Endodermal cell (in vitro differentiated cells): ENCODE data around the gene SYT13. TPM values are rescaled to one million over a fixed set of nuclear protein-coding genes. Genes with fewer than 3 reads are reported as not detected.

ENCODE experiments used
- DNase-seq: peaks from one replicate; pipeline ENCODE4 v3.0.0-alpha.2; 2017
- H3K27ac ChIP-seq: 2 replicates; pipeline ENCODE4 v1.5.1; 2013; ENCODE audit warnings: mild to moderate bottlenecking, low read depth, low read length, moderate library complexity
- H3K27me3 ChIP-seq: 2 replicates; pipeline ENCODE4 v1.6.1; 2013; ENCODE audit warnings: mild to moderate bottlenecking, low read length, moderate library complexity; ENCODE audit not compliant: insufficient read depth, control insufficient read depth, poor library complexity, severe bottlenecking
- H3K36me3 ChIP-seq: 2 replicates; pipeline ENCODE4 v1.7.0; 2013; ENCODE audit warnings: mild to moderate bottlenecking, low read length, moderate library complexity; ENCODE audit not compliant: control insufficient read depth, insufficient read depth
- H3K4me1 ChIP-seq: one replicate; pipeline ENCODE4 v1.7.0; 2013; ENCODE audit warnings: low read length; ENCODE audit not compliant: control insufficient read depth, insufficient read depth
- H3K4me3 ChIP-seq: 2 replicates; pipeline ENCODE4 v1.5.1; 2013; ENCODE audit warnings: mild to moderate bottlenecking, low read length, moderate library complexity
- H3K9ac ChIP-seq: 2 replicates; pipeline ENCODE4 v1.6.1; 2013; ENCODE audit warnings: mild to moderate bottlenecking, low read length, moderate library complexity; ENCODE audit not compliant: poor library complexity, severe bottlenecking; ENCODE audit errors: extremely low read depth
- H3K9me3 ChIP-seq: 2 replicates; pipeline ENCODE4 v1.6.1; 2013; ENCODE audit warnings: mild to moderate bottlenecking, low read length, moderate library complexity; ENCODE audit not compliant: control insufficient read depth
- H3K27ac Mint-ChIP-seq: 2 replicates; pipeline ENCODE4 v1.8.0; 2020; ENCODE audit warnings: mixed read lengths
- H3K27me3 Mint-ChIP-seq: 2 replicates; pipeline ENCODE4 v1.8.0; 2021; ENCODE audit warnings: mild to moderate bottlenecking, mixed read lengths; ENCODE audit not compliant: insufficient read depth
- H3K36me3 Mint-ChIP-seq: 2 replicates; pipeline ENCODE4 v1.8.0; 2020; ENCODE audit warnings: low read depth, mixed read lengths
- H3K4me1 Mint-ChIP-seq: 2 replicates; pipeline ENCODE4 v1.8.0; 2020; ENCODE audit warnings: mixed read lengths
- H3K4me3 Mint-ChIP-seq: 2 replicates; pipeline ENCODE4 v1.8.0; 2020; ENCODE audit warnings: mild to moderate bottlenecking, moderate library complexity, mixed read lengths
- H3K9me3 Mint-ChIP-seq: 2 replicates; pipeline ENCODE4 v1.8.0; 2020; ENCODE audit warnings: mild to moderate bottlenecking, mixed read lengths
- CTCF ChIP-seq: fragments of 200-600 bp; sonication (generic); conservative IDR thresholded peaks from 2 replicates; pipeline ENCODE4 v1.5.0; 2021; ENCODE audit warnings: antibody characterized with exemption, mild to moderate bottlenecking
- WGBS, 2 experiments: methylation state at CpG; one replicate each; pipeline versions ENCODE4 v1.1.5 to v1.1.7; 2013; ENCODE audit warnings: missing lambda C conversion rate in 2 of 2, mixed read lengths in 1 of 2; ENCODE audit not compliant: insufficient coverage in 1 of 2, insufficient read length in 1 of 2; 5-methylcytosine and 5-hydroxymethylcytosine counted together
- total RNA-seq, 2 donors: library from RNA; stranded (reverse); fragmentation: NEBNext Ultra II Directional in 1 of 2; extraction: Animal tissue kit (Norgen Biotek cat#: 25700) in 1 of 2; gene quantifications; 2 replicates in 1 of 2; 3 replicates in 1 of 2; pipeline ENCODE4 v1.2.1, GENCODE V29; 2021

The SYT13 gene
- total RNA-seq, 2 donors from 2014 or later = 3.2 to 9.3 TPM

GRCh38 chr11:45287316-45287903, 1.3 kb upstream of the SYT13 start:
- no peak for TF ChIP-seq CTCF
- Mint-ChIP-seq H3K4me3 (no peak overlapping the region), H3K9me3 (no peaks in the 10 kb centered on the region), H3K36me3 (no peaks in the 10 kb centered on the region), H3K27me3 (peaks cover 75% of the 10 kb centered on the region), H3K27ac (no peak overlapping the region), H3K4me1 (peaks cover 12% of the 10 kb centered on the region)
- Histone ChIP-seq H3K4me1 (no peaks in the 10 kb centered on the region), H3K4me3 (no peak overlapping the region), H3K27me3 (peaks cover 61% of the 10 kb centered on the region), H3K36me3 (no peaks in the 10 kb centered on the region), H3K9me3 (no peaks in the 10 kb centered on the region), H3K9ac (no peak overlapping the region), H3K27ac (no peak overlapping the region)
- no peak for DNase-seq
- WGBS, 2 experiments = 63% methylated on average over 3 of the region's 3 CpGs; no CpG with 5 or more reads in 1 of the 2 experiments

- H3K27ac Mint-ChIP-seq = no peak overlapping the region
- H3K27me3 Mint-ChIP-seq = peaks cover 69% of the 10 kb centered on the region
- no peaks in the 10 kb centered on the region for H3K4me1 ChIP-seq
- TF ChIP-seq CTCF = no peak
- peaks cover 56% of the 10 kb centered on the region for H3K27me3 ChIP-seq
- peak overlapping the region; percentile 64 for H3K4me3 Mint-ChIP-seq
- peaks cover 10% of the 10 kb centered on the region for H3K4me1 Mint-ChIP-seq
- no peak overlapping the region for H3K27ac ChIP-seq
- DNase-seq = peak; percentile 67
- H3K36me3 Mint-ChIP-seq = no peaks in the 10 kb centered on the region
- peaks cover 2% of the 10 kb centered on the region for H3K9me3 Mint-ChIP-seq
- no peaks in the 10 kb centered on the region for H3K36me3 ChIP-seq
- H3K9ac ChIP-seq = no peak overlapping the region
- H3K9me3 ChIP-seq = no peaks in the 10 kb centered on the region
- 17 to 19% methylated on average over 9 to 13 of the region's 13 CpGs for WGBS, 2 experiments
- H3K4me3 ChIP-seq = peak overlapping the region; percentile 76
These were observed 802 bp downstream of the SYT13 start for GRCh38 chr11:45285250-45285828.

GRCh38 chr11:45282081-45282480, 4.1 kb downstream of the SYT13 start:
- 80 to 87% methylated on average over 3 to 6 of the region's 6 CpGs for WGBS, 2 experiments
- peaks cover 40% of the 10 kb centered on the region for H3K27me3 ChIP-seq
- TF ChIP-seq CTCF = no peak

More at GRCh38 chr11:45282081-45282480, 4.1 kb downstream of the SYT13 start:
- Histone ChIP-seq H3K4me3 (no peak overlapping the region), H3K4me1 (no peaks in the 10 kb centered on the region), H3K36me3 (no peaks in the 10 kb centered on the region), H3K9ac (no peak overlapping the region), H3K27ac (no peak overlapping the region), H3K9me3 (peaks cover 6% of the 10 kb centered on the region)
- Mint-ChIP-seq H3K27ac (no peak overlapping the region), H3K4me1 (peaks cover 10% of the 10 kb centered on the region), H3K9me3 (peaks cover 10% of the 10 kb centered on the region), H3K4me3 (no peak overlapping the region), H3K27me3 (peaks cover 42% of the 10 kb centered on the region), H3K36me3 (no peaks in the 10 kb centered on the region)
- no peak for DNase-seq
